ENCODE results near the gene MGAT3.
"Not testable (repeated sequence)": the region's sequence is repeated elsewhere in the genome, so short reads cannot be mapped to it uniquely, and the experiment has no call there.

MGAT3 gene

GRCh38 chr22:39456522-39457197 is at the start of gene MGAT3:
TSS of gene MGAT3 (plus strand) at chr22:39457012. CDS start at chr22:39487348, 30,336 bp downstream.
- peak within 1 kb of the TSS; percentile 51 for H3K4me3 Mint-ChIP-seq
- no peaks in the 10 kb centered on the region for H3K9me3 Mint-ChIP-seq
- H3K4me1 Mint-ChIP-seq (ENCODE audit: low read depth), result no peaks in the 10 kb centered on the region
- H3K27ac Mint-ChIP-seq, result no peak within 1 kb of the TSS
- H3K36me3 Mint-ChIP-seq (ENCODE audit: low read depth), result peaks cover 7% of the 10 kb centered on the region
- H3K27me3 Mint-ChIP-seq (ENCODE audit: low read depth), result peaks cover 58% of the 10 kb centered on the region
- no peak for DNase-seq (ENCODE audit: low spot score)

DNA sequence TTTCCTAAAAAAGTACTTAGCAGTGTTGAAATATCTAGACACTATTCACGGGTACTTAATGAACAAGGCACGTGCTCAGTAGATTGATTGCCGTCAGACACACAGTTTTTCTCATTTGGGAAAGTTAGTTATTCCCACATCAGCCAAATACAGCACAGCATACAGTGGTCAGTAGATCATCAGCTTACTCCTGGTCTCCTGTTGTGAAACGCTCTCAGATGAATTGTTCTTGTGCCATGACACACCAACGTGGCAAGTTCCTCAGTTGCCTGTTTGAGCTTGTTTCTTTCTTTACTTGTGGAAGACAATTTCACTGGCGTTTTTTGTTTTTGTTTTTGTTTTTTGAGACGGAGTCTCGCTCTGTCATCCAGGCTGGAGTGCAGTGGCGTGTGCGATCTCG is 48.6 kb upstream of the MGAT3 start:
- Mint-ChIP-seq H3K4me1 (ENCODE audit: low read depth) (peaks cover 24% of the 10 kb centered on the region), H3K27me3 (ENCODE audit: low read depth) (no peaks in the 10 kb centered on the region), H3K4me3 (no peak overlapping the region), H3K9me3 (no peaks in the 10 kb centered on the region), H3K36me3 (ENCODE audit: low read depth) (peaks cover 26% of the 10 kb centered on the region), H3K27ac (no peak overlapping the region)
- DNase-seq (ENCODE audit: low spot score), result no peak

DNA sequence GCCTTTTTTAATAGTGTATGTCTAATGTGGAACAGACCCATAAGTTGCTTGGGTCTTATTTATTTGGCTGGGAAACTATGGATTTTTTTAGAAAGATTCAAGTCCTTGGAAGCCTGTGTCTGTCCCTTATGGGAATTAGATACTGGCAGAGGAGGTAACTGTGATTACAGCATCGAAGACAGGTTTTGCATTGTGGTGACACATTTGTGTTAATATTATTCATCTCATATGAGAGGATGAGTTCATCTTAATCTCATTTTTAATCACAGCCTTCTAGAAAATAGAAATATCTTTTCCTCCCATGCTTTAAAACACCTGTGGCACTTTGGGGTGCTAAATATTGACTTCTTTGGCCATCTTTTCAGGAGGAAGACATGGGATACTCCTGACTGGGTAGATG is 48.0 kb upstream of the MGAT3 start:
- H3K27ac Mint-ChIP-seq, result no peak overlapping the region
- no peak overlapping the region for H3K4me3 Mint-ChIP-seq
- no peaks in the 10 kb centered on the region for H3K27me3 Mint-ChIP-seq (ENCODE audit: low read depth)
- peaks cover 30% of the 10 kb centered on the region for H3K4me1 Mint-ChIP-seq (ENCODE audit: low read depth)
- DNase-seq (ENCODE audit: low spot score), result no peak
- H3K9me3 Mint-ChIP-seq, result no peaks in the 10 kb centered on the region
- H3K36me3 Mint-ChIP-seq (ENCODE audit: low read depth), result peaks cover 23% of the 10 kb centered on the region

GRCh38 chr22:39409516-39410029 is 47.2 kb upstream of the MGAT3 start:
- Mint-ChIP-seq H3K4me1 (ENCODE audit: low read depth) (peaks cover 34% of the 10 kb centered on the region), H3K36me3 (ENCODE audit: low read depth) (peaks cover 20% of the 10 kb centered on the region), H3K4me3 (no peak overlapping the region), H3K9me3 (no peaks in the 10 kb centered on the region), H3K27ac (no peak overlapping the region), H3K27me3 (ENCODE audit: low read depth) (no peaks in the 10 kb centered on the region)
- DNase-seq (ENCODE audit: low spot score), result no peak

DNA sequence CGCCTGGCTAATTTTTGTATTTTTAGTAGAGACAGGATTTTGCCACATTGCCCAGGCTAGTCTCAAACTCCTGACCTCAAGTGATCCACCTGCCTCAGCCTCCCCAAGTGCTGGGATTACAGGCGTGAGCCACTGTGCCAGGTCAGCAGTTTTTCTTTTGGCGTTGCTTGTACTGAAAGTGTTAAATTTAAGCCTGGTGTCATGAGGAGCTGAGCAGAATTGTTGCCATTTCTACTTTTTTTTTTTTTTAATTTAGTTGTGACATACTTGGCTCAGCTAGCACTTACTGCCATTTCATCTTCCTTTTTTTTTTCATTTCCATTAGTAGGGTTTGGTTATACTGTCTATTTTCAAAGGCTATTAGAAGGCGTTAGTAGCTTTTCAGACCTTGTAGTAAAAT is 46.5 kb upstream of the MGAT3 start:
- Mint-ChIP-seq H3K27ac (no peak overlapping the region), H3K4me3 (no peak overlapping the region), H3K27me3 (ENCODE audit: low read depth) (no peaks in the 10 kb centered on the region), H3K9me3 (no peaks in the 10 kb centered on the region), H3K4me1 (ENCODE audit: low read depth) (peaks cover 34% of the 10 kb centered on the region), H3K36me3 (ENCODE audit: low read depth) (peaks cover 16% of the 10 kb centered on the region)
- DNase-seq (ENCODE audit: low spot score), result no peak

DNA sequence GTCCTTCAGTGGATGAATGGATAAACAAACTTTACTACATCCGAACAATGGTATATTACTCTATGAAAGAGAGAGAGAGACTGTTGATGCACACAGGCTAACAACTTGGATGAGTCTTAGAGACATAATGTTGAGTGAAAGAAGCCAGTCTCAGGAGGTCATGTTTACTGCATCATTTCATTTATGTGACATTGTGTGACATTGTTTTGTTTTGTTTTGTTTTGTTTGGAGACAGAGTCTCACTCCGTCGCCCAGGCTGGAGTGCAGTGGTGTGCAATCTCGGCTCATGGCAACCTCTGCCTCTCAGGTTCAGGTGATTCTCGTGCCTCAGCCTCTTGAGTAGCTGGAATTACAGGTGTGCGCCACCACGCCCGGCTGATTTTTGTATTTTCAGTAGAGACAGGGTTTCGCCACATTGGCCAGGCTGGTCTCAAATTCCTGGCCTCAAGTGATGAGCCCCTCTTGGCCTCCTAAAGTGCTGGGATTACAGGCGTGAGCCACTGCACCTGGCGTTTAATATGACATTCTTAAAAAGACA is 44.9 kb upstream of the MGAT3 start:
- not testable (repeated sequence) for H3K27me3 Mint-ChIP-seq (ENCODE audit: low read depth); H3K9me3 Mint-ChIP-seq; DNase-seq (ENCODE audit: low spot score); H3K36me3 Mint-ChIP-seq (ENCODE audit: low read depth)
- Mint-ChIP-seq H3K27ac (peak overlapping the region; percentile 94), H3K4me1 (ENCODE audit: low read depth) (peaks cover 31% of the 10 kb centered on the region), H3K4me3 (peak overlapping the region; percentile 74)

GRCh38 chr22:39413204-39413603 is 43.6 kb upstream of the MGAT3 start:
- H3K27me3 Mint-ChIP-seq (ENCODE audit: low read depth); H3K36me3 Mint-ChIP-seq (ENCODE audit: low read depth); DNase-seq (ENCODE audit: low spot score); H3K9me3 Mint-ChIP-seq: not testable (repeated sequence)
- Mint-ChIP-seq H3K4me1 (ENCODE audit: low read depth) (peaks cover 28% of the 10 kb centered on the region), H3K27ac (peak overlapping the region; percentile 65), H3K4me3 (peak overlapping the region; percentile 24)

GRCh38 chr22:39414377-39414776 is 42.4 kb upstream of the MGAT3 start:
- peak overlapping the region; percentile 70 for H3K27ac Mint-ChIP-seq
- peaks cover 26% of the 10 kb centered on the region for H3K4me1 Mint-ChIP-seq (ENCODE audit: low read depth)
- H3K9me3 Mint-ChIP-seq, result no peaks in the 10 kb centered on the region
- H3K36me3 Mint-ChIP-seq (ENCODE audit: low read depth), result peaks cover 16% of the 10 kb centered on the region
- no peaks in the 10 kb centered on the region for H3K27me3 Mint-ChIP-seq (ENCODE audit: low read depth)
- H3K4me3 Mint-ChIP-seq, result no peak overlapping the region
- DNase-seq (ENCODE audit: low spot score), result no peak

GRCh38 chr22:39414886-39415285 is 41.9 kb upstream of the MGAT3 start:
- H3K36me3 Mint-ChIP-seq (ENCODE audit: low read depth), result peaks cover 21% of the 10 kb centered on the region
- H3K27me3 Mint-ChIP-seq (ENCODE audit: low read depth), result no peaks in the 10 kb centered on the region
- DNase-seq (ENCODE audit: low spot score), result no peak
- H3K9me3 Mint-ChIP-seq, result no peaks in the 10 kb centered on the region
- no peak overlapping the region for H3K4me3 Mint-ChIP-seq
- H3K4me1 Mint-ChIP-seq (ENCODE audit: low read depth), result peaks cover 26% of the 10 kb centered on the region
- peak overlapping the region; percentile 70 for H3K27ac Mint-ChIP-seq

DNA sequence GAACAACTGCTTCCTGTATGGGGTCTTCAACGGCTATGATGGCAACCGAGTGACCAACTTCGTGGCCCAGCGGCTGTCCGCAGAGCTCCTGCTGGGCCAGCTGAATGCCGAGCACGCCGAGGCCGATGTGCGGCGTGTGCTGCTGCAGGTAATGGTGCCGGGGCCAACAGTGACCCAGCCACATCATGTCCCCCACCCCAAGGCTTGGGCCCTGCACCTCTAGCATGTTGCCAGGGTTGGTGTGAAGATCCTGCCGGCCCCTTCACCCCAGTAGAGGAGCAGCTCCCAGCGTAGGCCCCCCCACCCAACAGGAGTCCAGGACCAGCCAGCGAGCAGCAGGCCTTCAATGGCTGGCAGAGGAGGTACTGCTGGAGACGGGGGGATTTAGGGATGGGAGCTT is 41.3 kb upstream of the MGAT3 start:
- Mint-ChIP-seq H3K4me1 (ENCODE audit: low read depth) (peaks cover 26% of the 10 kb centered on the region), H3K36me3 (ENCODE audit: low read depth) (peaks cover 21% of the 10 kb centered on the region), H3K4me3 (no peak overlapping the region), H3K27me3 (ENCODE audit: low read depth) (no peaks in the 10 kb centered on the region), H3K9me3 (no peaks in the 10 kb centered on the region), H3K27ac (no peak overlapping the region)
- no peak for DNase-seq (ENCODE audit: low spot score)

- Mint-ChIP-seq H3K9me3 (no peaks in the 10 kb centered on the region), H3K27ac (no peak overlapping the region), H3K27me3 (ENCODE audit: low read depth) (no peaks in the 10 kb centered on the region), H3K36me3 (ENCODE audit: low read depth) (peaks cover 25% of the 10 kb centered on the region), H3K4me1 (ENCODE audit: low read depth) (peaks cover 20% of the 10 kb centered on the region), H3K4me3 (no peak overlapping the region)
- no peak for DNase-seq (ENCODE audit: low spot score)
These were observed 40.5 kb upstream of the MGAT3 start for GRCh38 chr22:39416319-39416718.

GRCh38 chr22:39417641-39418040 is 39.2 kb upstream of the MGAT3 start:
- Mint-ChIP-seq H3K4me1 (ENCODE audit: low read depth) (peaks cover 12% of the 10 kb centered on the region), H3K27me3 (ENCODE audit: low read depth) (no peaks in the 10 kb centered on the region), H3K9me3 (no peaks in the 10 kb centered on the region), H3K27ac (no peak overlapping the region), H3K4me3 (no peak overlapping the region), H3K36me3 (ENCODE audit: low read depth) (peaks cover 34% of the 10 kb centered on the region)
- no peak for DNase-seq (ENCODE audit: low spot score)

GRCh38 chr22:39418696-39419095 is 38.1 kb upstream of the MGAT3 start:
- no peaks in the 10 kb centered on the region for H3K9me3 Mint-ChIP-seq
- H3K36me3 Mint-ChIP-seq (ENCODE audit: low read depth), result peaks cover 37% of the 10 kb centered on the region
- H3K4me3 Mint-ChIP-seq, result no peak overlapping the region
- no peak overlapping the region for H3K27ac Mint-ChIP-seq
- no peak for DNase-seq (ENCODE audit: low spot score)
- no peaks in the 10 kb centered on the region for H3K27me3 Mint-ChIP-seq (ENCODE audit: low read depth)
- peaks cover 5% of the 10 kb centered on the region for H3K4me1 Mint-ChIP-seq (ENCODE audit: low read depth)

DNA sequence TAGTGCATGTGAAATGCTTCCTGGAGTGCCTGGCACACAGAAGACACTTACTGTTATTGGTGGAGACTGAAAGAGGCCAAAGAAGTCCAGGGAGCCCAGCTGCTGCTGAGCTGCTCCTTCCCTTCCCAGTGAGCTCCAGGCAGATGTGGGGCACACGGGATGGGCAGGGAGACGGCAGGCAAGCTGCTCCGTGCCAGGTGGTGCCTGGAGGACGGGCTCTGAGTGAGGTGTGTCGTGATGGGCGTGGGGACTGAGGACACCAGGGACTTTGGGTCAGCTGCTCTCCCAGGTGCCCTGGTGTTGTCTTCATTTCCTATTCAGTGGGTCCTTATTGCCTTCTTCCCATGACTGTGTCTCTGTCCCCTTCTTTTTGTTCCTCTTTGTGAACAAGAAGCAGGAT is 37.7 kb upstream of the MGAT3 start:
- Mint-ChIP-seq H3K27me3 (ENCODE audit: low read depth) (no peaks in the 10 kb centered on the region), H3K36me3 (ENCODE audit: low read depth) (peaks cover 40% of the 10 kb centered on the region), H3K27ac (no peak overlapping the region), H3K4me3 (no peak overlapping the region), H3K4me1 (ENCODE audit: low read depth) (peaks cover under 1% of the 10 kb centered on the region), H3K9me3 (no peaks in the 10 kb centered on the region)
- DNase-seq (ENCODE audit: low spot score), result no peak

DNA sequence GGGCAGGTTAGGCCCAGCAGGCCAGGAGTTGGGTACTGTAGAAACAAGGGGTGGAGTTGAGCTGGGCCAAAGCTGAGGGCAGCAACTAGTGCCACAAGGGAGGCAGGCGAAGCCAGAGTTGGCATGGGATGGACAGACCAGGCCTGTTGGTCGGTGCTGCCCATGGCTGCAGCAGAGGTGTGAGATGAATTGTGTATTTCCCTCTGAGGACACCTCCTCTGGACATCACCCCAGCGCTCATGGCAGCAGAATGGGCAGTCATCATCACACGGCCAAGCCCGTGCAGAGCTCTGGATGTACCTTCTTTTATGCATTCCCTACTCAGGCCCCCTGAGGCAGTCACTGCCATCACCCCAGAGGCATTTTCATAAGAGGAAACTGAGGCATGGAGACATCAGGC is 36.9 kb upstream of the MGAT3 start:
- Mint-ChIP-seq H3K27me3 (ENCODE audit: low read depth) (no peaks in the 10 kb centered on the region), H3K36me3 (ENCODE audit: low read depth) (peaks cover 41% of the 10 kb centered on the region), H3K4me1 (ENCODE audit: low read depth) (no peaks in the 10 kb centered on the region), H3K27ac (no peak overlapping the region), H3K9me3 (no peaks in the 10 kb centered on the region), H3K4me3 (no peak overlapping the region)
- DNase-seq (ENCODE audit: low spot score), result no peak
